ENCODE data around the gene HYOU1.

The HYOU1 gene

GRCh38 chr11:119029069-119029339, 28.0 kb downstream of the HYOU1 start:
- TF ChIP-seq CTCF (IDR thresholded peaks at IDR 0.05) (no peak), ZFX (IDR thresholded peaks at IDR 0.05; ENCODE audit: borderline replicate concordance) (no peak)
- H3K27ac ChIP-seq: 0 out of 2 replicates have a peak overlapping the region, but pooled peaks have one; percentile 76

GRCh38 chr11:119028346-119029068, 28.5 kb downstream of the HYOU1 start:
- no peak overlapping the region for H3K27ac ChIP-seq
- TF ChIP-seq CTCF (IDR thresholded peaks at IDR 0.05): no peak
- no peak for TF ChIP-seq ZFX (IDR thresholded peaks at IDR 0.05; ENCODE audit: borderline replicate concordance)

- H3K27ac ChIP-seq: no peak overlapping the region
- TF ChIP-seq CTCF (IDR thresholded peaks at IDR 0.05): no peak
These were observed 29.3 kb downstream of the HYOU1 start for GRCh38 chr11:119027561-119028345.

- no peak overlapping the region for H3K27ac ChIP-seq
- TF ChIP-seq ZFX (IDR thresholded peaks at IDR 0.05; ENCODE audit: borderline replicate concordance) (no peak), CTCF (IDR thresholded peaks at IDR 0.05) (no peak)
These were observed 30.0 kb downstream of the HYOU1 start for GRCh38 chr11:119026970-119027369.

GRCh38 chr11:119025978-119026766, 30.8 kb downstream of the HYOU1 start:
- TF ChIP-seq ZFX (IDR thresholded peaks at IDR 0.05; ENCODE audit: borderline replicate concordance) (no peak), CTCF (IDR thresholded peaks at IDR 0.05) (no peak)
- H3K27ac ChIP-seq: no peak overlapping the region

- TF ChIP-seq ZFX (IDR thresholded peaks at IDR 0.05; ENCODE audit: borderline replicate concordance): no peak
- no peak overlapping the region for H3K27ac ChIP-seq
These were observed 31.5 kb downstream of the HYOU1 start for GRCh38 chr11:119025541-119025940.

- no peak for TF ChIP-seq ZFX (IDR thresholded peaks at IDR 0.05; ENCODE audit: borderline replicate concordance)
- TF ChIP-seq CTCF (IDR thresholded peaks at IDR 0.05): no peak
- no peak overlapping the region for H3K27ac ChIP-seq
These were observed 31.9 kb downstream of the HYOU1 start for GRCh38 chr11:119025099-119025473.

Measured in 22Rv1 (cell line).